B cell (primary cell): ENCODE measurements around the gene OR52L1. TPM values are rescaled to one million over a fixed set of nuclear protein-coding genes. Genes with fewer than 3 reads are reported as not detected.

Experiments used
- ATAC-seq: fragments of 200-7000 bp; cut with Tn5 transposase; one replicate; pipeline ENCODE4 v1.10.0; 2021; ENCODE audit warnings: low read depth, mild to moderate bottlenecking, moderate number of reproducible peaks, moderate library complexity
- CTCF ChIA-PET: fragments of 350-600 bp; sonication (Branson Sonifier 250); formaldehyde crosslinking; loops from one replicate; lab custom pipeline; 2021; ENCODE audit warnings: antibody characterized with exemption, inconsistent platforms; lab: Charles Lee
- POLR2A ChIA-PET: fragments of 350-600 bp; sonication (Branson Sonifier 250); formaldehyde crosslinking; loops from one replicate; lab custom pipeline; 2021; ENCODE audit warnings: antibody characterized with exemption; lab: Charles Lee
- DNase-seq: peaks from one replicate; pipeline ENCODE4 v3.0.0; 2013
- H2AFZ ChIP-seq: 2 replicates; pipeline ENCODE4 v1.6.1; 2012; ENCODE audit warnings: mild to moderate bottlenecking, low read depth, low read length; ENCODE audit not compliant: insufficient read depth, poor library complexity, severe bottlenecking
- H3K27ac ChIP-seq, 2 donors: 1 replicate in 1 of 2; 2 replicates in 1 of 2; pipeline ENCODE4 v1.5.1; 2012 to 2013; ENCODE audit warnings: low read length in 2 of 2, mild to moderate bottlenecking in 2 of 2, moderate library complexity in 1 of 2
- H3K27me3 ChIP-seq, 4 experiments: fragments of 200-600 bp in 1 of 4; sonication (generic) in 1 of 4; replicated peaks in 1 of 4; 1 replicate in 2 of 4; 2 replicates in 2 of 4; pipeline versions ENCODE4 v1.6.1 to v1.7.0; 2013 to 2016; ENCODE audit warnings: low read length in 3 of 4, mild to moderate bottlenecking in 2 of 4, mixed read lengths in 1 of 4, moderate library complexity in 1 of 4; ENCODE audit not compliant: insufficient read depth in 4 of 4, control insufficient read depth in 3 of 4; ENCODE audit errors: control extremely low read depth in 1 of 4
- H3K36me3 ChIP-seq, 2 experiments: replicated peaks in 1 of 2; 1 replicate in 1 of 2; 2 replicates in 1 of 2; pipeline versions ENCODE4 v1.6.1 to v1.7.1; 2013; ENCODE audit warnings: low read length in 1 of 2; ENCODE audit not compliant: insufficient read depth in 2 of 2, control insufficient read depth in 1 of 2; ENCODE audit errors: control extremely low read depth in 1 of 2, extremely low read depth in 1 of 2
- H3K4me1 ChIP-seq, 2 donors: fragments of 200-600 bp in 1 of 2; sonication (generic) in 1 of 2; 1 replicate in 1 of 2; 2 replicates in 1 of 2; pipeline versions ENCODE4 v1.5.1 to v1.6.1; 2013 to 2017; ENCODE audit warnings: low read length in 2 of 2; ENCODE audit not compliant: control insufficient read depth in 2 of 2, insufficient read depth in 2 of 2
- H3K4me2 ChIP-seq: replicated peaks from 2 replicates; pipeline ENCODE3; 2012; ENCODE audit warnings: mild to moderate bottlenecking, low read depth, low read length; ENCODE audit not compliant: poor library complexity, severe bottlenecking
- H3K4me3 ChIP-seq, 5 experiments: fragments of 200-600 bp in 1 of 5; sonication (generic) in 1 of 5; 1 replicate in 3 of 5; 2 replicates in 2 of 5; pipeline versions ENCODE4 v1.5.1 to v1.7.0; 2011 to 2016; ENCODE audit warnings: low read length in 4 of 5, mild to moderate bottlenecking in 4 of 5, low read depth in 2 of 5, control low read depth in 1 of 5, moderate library complexity in 1 of 5; ENCODE audit not compliant: insufficient read depth in 1 of 5; ENCODE audit errors: control extremely low read depth in 1 of 5, extremely low read depth in 1 of 5
- H3K79me2 ChIP-seq: fragments of 200-600 bp; sonication (generic); one replicate; pipeline ENCODE4 v1.6.0; 2016; ENCODE audit warnings: low read length; ENCODE audit not compliant: control insufficient read depth, insufficient read depth
- H3K9ac ChIP-seq: fragments of 200-600 bp; sonication (generic); 2 replicates; pipeline ENCODE4 v1.6.1; 2017; ENCODE audit warnings: mild to moderate bottlenecking, low read length, moderate library complexity
- H3K9me3 ChIP-seq, 3 donors: one replicate each; pipeline versions ENCODE4 v1.6.1 to v1.7.1; 2013; ENCODE audit warnings: low read length in 2 of 3; ENCODE audit not compliant: control insufficient read depth in 2 of 3, insufficient read depth in 1 of 3; ENCODE audit errors: control extremely low read depth in 1 of 3
- H4K20me1 ChIP-seq: 2 replicates; pipeline ENCODE4 v1.6.0; 2012; ENCODE audit warnings: mild to moderate bottlenecking, low read length; ENCODE audit not compliant: insufficient read depth, control insufficient read depth, poor library complexity, severe bottlenecking
- H3K27ac Mint-ChIP-seq: one replicate; pipeline ENCODE4 v1.8.0; 2021; ENCODE audit warnings: mixed read lengths
- H3K27me3 Mint-ChIP-seq: one replicate; pipeline ENCODE4 v1.8.0; 2021; ENCODE audit warnings: mixed read lengths
- H3K4me1 Mint-ChIP-seq: one replicate; pipeline ENCODE4 v1.8.0; 2021; ENCODE audit warnings: mixed read lengths
- H3K4me3 Mint-ChIP-seq: one replicate; pipeline ENCODE4 v1.8.0; 2021; ENCODE audit warnings: mixed read lengths
- H3K9me3 Mint-ChIP-seq: one replicate; pipeline ENCODE4 v1.8.0; 2022; ENCODE audit warnings: mixed read lengths; ENCODE audit not compliant: insufficient read depth
- CTCF ChIP-seq: fragments of 200-600 bp; IDR thresholded peaks from one replicate; pipeline ENCODE4 v1.8.0; 2022; ENCODE audit warnings: antibody characterized with exemption, mild to moderate bottlenecking
- EZH2 ChIP-seq: IDR thresholded peaks from 2 replicates; pipeline ENCODE4 v1.6.1; 2012; ENCODE audit warnings: borderline replicate concordance, low read depth, mild to moderate bottlenecking, moderate library complexity, low read length; ENCODE audit not compliant: insufficient read depth, poor library complexity, severe bottlenecking
- WGBS: methylation state at CpG from one replicate; pipeline ENCODE4 v1.1.5; 2013; ENCODE audit warnings: missing lambda C conversion rate; ENCODE audit not compliant: insufficient coverage; 5-methylcytosine and 5-hydroxymethylcytosine counted together
- intact Hi-C: fragments of 100-400 bp; cut with micrococcal nuclease; formaldehyde crosslinking; loops from one replicate; pipeline ENCODE4 v1.10.0; 2022
- polyA plus RNA-seq: library from polyadenylated mRNA; depleted of rRNA; stranded (reverse); fragments of >200 nt; gene quantifications from 2 replicates; pipeline ENCODE4 v1.2.3, GENCODE V29; 2012
- total RNA-seq, 2 donors: library from RNA; stranded (reverse); fragments of 120-200 nt in 1 of 2; gene quantifications; 1 replicate in 1 of 2; 2 replicates in 1 of 2; pipeline versions ENCODE4 v1.2.3 to v1.2.4, GENCODE V29; 2013 to 2022

OR52L1 gene
- total and polyA plus RNA-seq, 2 donors (not counting 1 experiment from before 2014, with no cell fraction given) = not detected

- no peaks in the 10 kb centered on the region for H3K79me2 ChIP-seq
- no peak within 1 kb of the TSS for H3K27ac ChIP-seq
- DNase-seq (no peak), ATAC-seq (no peak)
- no peaks in the 10 kb centered on the region for H4K20me1 ChIP-seq
- no peak within 1 kb of the TSS for H3K4me3 Mint-ChIP-seq
- no peak within 1 kb of the TSS for H3K4me2 ChIP-seq
- ChIA-PET CTCF (no interaction called here), POLR2A (no interaction called here)
- H3K27ac Mint-ChIP-seq = no peak within 1 kb of the TSS
- H3K27me3 Mint-ChIP-seq = peaks cover 4% of the 10 kb centered on the region
- peaks cover 2 to 4% (median 3%) of the 10 kb centered on the region in 3 donors for H3K9me3 ChIP-seq
- no peak within 1 kb of the TSS for H3K4me3 ChIP-seq
- no peaks in the 10 kb centered on the region for H3K4me1 ChIP-seq
- no peaks in the 10 kb centered on the region for H3K36me3 ChIP-seq
- H3K9ac ChIP-seq = no peak within 1 kb of the TSS
- intact Hi-C loops = no loop called here
- H3K9me3 Mint-ChIP-seq = peaks cover 4% of the 10 kb centered on the region
- H2AFZ ChIP-seq = no peak within 1 kb of the TSS
- TF ChIP-seq CTCF = no peak
- TF ChIP-seq EZH2 = no peak
- no peaks in the 10 kb centered on the region for H3K4me1 Mint-ChIP-seq
- H3K27me3 ChIP-seq = no peaks in the 10 kb centered on the region
Measured at GRCh38 chr11:5968394-5968793, 18.4 kb downstream of the OR52L1 start, which contains the start of gene OR56A5. Gene OR56A5 (minus strand): TSS chr11:5968494. CDS start chr11:5968494, 0 bp downstream.

- Histone ChIP-seq H3K27ac (no peak overlapping the region), H3K79me2 (no peaks in the 10 kb centered on the region), H3K4me2 (no peak overlapping the region), H3K4me3 (no peak overlapping the region), H3K9ac (no peak overlapping the region), H3K27me3 (no peaks in the 10 kb centered on the region), H4K20me1 (no peaks in the 10 kb centered on the region), H3K36me3 (no peaks in the 10 kb centered on the region), H3K4me1 (no peaks in the 10 kb centered on the region), H3K9me3 (peaks cover 3 to 4% (median 4%) of the 10 kb centered on the region in 3 donors), H2AFZ (no peak overlapping the region)
- ChIA-PET CTCF (no interaction called here), POLR2A (no interaction called here)
- no peaks in the 10 kb centered on the region for H3K4me1 Mint-ChIP-seq
- DNase-seq (no peak), ATAC-seq (no peak)
- TF ChIP-seq CTCF (no peak), EZH2 (no peak)
- WGBS = 89% methylated on average over 3 of the region's 3 CpGs
- no peak overlapping the region for H3K27ac Mint-ChIP-seq
- intact Hi-C loops = no loop called here
- no peak overlapping the region for H3K4me3 Mint-ChIP-seq
- H3K9me3 Mint-ChIP-seq = peaks cover 8% of the 10 kb centered on the region
- peaks cover 4% of the 10 kb centered on the region for H3K27me3 Mint-ChIP-seq
Measured at GRCh38 chr11:5967708-5968107, 19.1 kb downstream of the OR52L1 start.
